NCI-H510A treated with DMSO at 0.1 percent for 48 hours (cell line): ENCODE data around the gene CMSS1.

Experiments
- DNase-seq: peaks from one replicate; lab custom pipeline; 2025; lab: John Stamatoyannopoulos, UW

The CMSS1 gene

GRCh38 chr3:100149130-100149529 is 331.5 kb downstream of the CMSS1 start:
- no peak for DNase-seq

- no peak for DNase-seq
Measured at GRCh38 chr3:100149713-100150415, 332.2 kb downstream of the CMSS1 start.

- no peak for DNase-seq
Measured at GRCh38 chr3:100150473-100150872, 332.8 kb downstream of the CMSS1 start.

- DNase-seq, result no peak
Measured at GRCh38 chr3:100151024-100151707, 333.5 kb downstream of the CMSS1 start.

DNA sequence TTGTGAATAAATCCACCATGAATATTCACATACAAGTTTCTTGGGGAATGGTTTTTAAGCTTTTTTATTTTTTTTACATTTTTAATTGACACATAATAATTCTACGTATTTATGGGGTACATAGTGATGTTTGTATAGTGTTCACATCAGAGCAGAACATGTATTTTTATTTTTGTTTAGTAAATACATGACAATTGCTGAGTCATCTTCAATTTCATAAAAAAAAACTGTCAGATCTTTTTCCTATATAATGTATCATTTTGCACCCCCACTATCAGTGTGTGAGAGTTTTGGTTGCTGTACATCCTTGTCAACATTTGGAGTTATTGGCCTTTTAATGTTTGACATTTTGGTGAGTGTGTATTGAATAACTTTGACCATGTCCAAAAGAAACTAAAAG is 336.5 kb downstream of the CMSS1 start:
- no peak for DNase-seq

GRCh38 chr3:100155128-100155527 is 337.5 kb downstream of the CMSS1 start:
- no peak for DNase-seq

- no peak for DNase-seq
Measured at GRCh38 chr3:100155590-100155989, 337.9 kb downstream of the CMSS1 start.

DNA sequence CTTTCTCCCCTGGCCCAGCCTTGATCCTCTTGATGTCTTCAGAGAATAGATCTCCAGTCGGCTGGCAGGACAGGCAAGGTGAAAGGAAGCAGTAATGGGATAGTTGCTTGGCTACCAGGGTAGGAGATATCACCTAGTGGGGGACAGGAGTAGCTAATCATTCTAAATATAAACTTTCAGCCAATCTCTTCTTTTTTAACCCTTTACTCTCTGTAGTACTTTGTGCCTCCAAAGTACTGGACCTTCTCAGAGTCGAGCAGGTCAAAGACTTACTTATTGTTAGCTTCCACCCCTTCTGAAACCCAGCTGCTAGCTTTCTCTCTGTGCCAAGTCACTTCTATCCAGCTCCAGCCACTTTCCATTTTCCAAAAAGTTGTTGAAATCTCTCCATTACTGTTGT is 340.0 kb downstream of the CMSS1 start:
- no peak for DNase-seq

GRCh38 chr3:100158918-100159330 is 341.3 kb downstream of the CMSS1 start:
- no peak for DNase-seq

- DNase-seq, result no peak
Measured at GRCh38 chr3:100159331-100160153, 341.9 kb downstream of the CMSS1 start.

DNA sequence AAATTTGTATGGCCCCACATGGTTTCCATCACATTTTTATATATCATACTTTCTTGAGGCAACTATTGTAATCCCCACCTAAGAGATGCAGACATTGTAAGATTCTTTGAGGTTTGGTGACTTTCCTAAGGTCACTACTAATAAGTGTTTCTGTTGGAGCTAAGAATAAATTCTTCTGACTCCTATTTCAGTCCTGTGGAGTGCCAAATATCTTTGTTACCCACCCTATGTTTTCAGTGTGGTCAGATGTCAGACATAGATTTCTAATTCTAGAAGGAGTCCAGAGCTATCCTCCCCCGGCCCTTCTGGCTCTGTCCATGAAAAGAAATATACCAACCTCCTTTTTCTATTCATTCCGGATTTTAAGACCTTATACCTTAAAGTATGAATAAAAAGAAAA is 342.9 kb downstream of the CMSS1 start:
- no peak for DNase-seq

- DNase-seq, result no peak
Measured at GRCh38 chr3:100163787-100164186, 346.1 kb downstream of the CMSS1 start.

- DNase-seq, result no peak
Measured at GRCh38 chr3:100164743-100165142, 347.1 kb downstream of the CMSS1 start.

DNA sequence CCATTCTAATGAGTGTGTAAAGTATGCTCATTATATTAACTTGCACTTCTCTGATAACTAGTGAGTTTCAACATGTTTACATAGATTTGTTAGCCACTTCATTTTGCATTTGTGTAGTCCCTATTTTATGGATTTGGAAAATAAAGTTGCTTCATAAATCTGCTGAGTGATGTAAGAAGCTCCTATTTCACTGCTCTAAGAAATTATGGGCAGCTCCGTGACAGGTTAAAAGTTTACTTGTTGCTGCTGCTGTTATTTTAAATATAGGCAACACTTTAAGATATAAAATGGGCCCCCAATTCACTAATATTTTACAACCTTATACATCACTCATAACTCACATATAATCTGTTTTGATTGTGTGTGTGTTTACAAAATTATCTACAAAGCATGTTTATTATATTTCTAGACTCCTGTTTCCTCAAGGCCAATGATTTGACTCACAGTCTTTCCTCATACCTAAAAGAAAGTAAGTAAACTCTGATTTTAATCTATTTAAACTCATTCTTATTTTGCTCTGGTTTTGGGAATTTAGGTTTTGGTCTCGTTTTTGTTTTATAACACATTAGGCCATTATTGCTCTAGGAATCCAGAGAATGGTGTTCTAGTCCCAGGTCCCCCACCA is 348.4 kb downstream of the CMSS1 start:
- DNase-seq, result no peak

DNA sequence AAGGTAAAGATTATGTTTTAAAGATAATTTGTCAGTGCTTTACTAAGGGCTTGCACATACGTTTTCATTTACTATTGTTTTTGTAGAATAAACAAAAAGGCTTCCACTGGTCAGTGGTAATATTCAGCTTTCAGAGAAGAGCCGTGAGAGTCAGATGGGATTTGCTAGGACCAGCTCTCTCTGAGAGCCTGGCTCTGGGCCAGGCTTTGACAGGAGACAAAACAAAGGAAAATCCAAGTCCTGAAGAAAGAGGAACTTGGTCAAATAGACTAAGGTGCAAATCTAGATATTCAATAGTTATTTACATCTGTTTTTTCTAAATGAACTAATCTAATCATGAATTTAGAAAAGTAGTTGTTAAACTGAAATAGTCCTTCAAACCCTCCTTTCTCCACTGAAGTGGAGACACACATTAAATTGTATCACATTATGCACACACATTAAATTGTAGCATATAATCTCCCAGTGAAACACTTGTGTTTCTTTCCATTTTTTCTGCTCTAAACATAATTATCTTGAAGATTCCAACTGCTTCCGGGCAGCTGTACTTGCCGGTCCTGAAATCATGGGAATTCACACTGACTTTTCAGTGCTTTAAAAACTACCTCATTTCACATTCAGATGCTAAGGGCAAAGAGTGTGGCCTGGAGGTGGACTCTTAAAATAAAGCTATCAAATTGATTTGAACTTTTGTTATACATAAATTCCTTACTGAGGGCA is 351.7 kb downstream of the CMSS1 start:
- DNase-seq, result no peak

- no peak for DNase-seq
Measured at GRCh38 chr3:100170486-100170885, 352.8 kb downstream of the CMSS1 start.

DNA sequence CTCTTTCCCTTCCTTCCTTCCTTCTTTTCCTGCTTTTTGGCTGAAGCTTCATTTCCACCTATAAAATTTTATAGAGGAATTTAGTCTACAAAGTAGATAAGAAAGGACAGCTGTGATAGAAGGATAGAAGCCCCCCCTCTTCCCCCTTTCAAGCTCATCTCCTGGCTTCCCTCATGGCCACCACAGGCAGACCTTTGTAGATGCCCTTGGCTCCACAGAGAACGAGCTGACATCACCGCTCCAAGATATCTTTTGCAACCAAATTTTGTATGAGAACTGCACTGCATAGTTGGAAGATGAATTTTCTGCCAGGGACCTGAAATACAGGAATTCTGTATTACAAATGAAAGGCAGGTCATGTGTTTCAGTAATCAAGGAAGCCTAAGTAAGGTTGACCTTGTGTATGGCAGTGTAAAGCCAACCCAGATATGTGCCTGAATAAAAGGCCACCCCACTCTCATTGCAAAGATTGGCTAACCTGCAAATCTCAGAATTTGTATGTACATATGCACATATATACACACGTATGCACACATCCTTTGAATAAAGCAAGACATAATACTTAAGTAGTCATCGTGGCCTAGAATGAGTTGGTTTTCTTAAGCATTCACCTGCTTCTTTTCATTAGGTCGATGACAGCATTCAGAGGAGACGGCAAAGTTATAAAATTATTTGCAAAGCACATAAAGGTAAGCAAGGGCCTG is 353.7 kb downstream of the CMSS1 start:
- no peak for DNase-seq

DNA sequence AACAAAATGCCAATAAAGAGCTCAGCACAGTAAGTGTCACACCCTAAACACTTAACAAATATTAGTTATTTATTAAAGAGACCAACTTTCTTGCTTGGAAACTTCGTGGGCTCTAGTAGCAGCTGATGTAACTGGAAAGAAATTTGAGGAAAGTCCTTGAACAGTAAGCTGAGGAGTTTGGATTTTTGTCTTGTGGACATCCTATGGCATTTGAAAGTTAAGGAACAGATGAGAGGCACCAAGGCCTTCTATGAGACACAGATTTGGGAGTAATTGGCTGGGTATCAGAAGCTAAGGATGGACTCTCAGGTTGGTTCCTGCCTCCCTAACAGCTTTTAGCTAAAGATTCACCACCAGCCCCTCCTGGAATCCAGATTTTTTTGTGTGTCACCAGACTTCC is 356.3 kb downstream of the CMSS1 start:
- no peak for DNase-seq

- no peak for DNase-seq
Measured at GRCh38 chr3:100175637-100176280, 358.1 kb downstream of the CMSS1 start.

DNA sequence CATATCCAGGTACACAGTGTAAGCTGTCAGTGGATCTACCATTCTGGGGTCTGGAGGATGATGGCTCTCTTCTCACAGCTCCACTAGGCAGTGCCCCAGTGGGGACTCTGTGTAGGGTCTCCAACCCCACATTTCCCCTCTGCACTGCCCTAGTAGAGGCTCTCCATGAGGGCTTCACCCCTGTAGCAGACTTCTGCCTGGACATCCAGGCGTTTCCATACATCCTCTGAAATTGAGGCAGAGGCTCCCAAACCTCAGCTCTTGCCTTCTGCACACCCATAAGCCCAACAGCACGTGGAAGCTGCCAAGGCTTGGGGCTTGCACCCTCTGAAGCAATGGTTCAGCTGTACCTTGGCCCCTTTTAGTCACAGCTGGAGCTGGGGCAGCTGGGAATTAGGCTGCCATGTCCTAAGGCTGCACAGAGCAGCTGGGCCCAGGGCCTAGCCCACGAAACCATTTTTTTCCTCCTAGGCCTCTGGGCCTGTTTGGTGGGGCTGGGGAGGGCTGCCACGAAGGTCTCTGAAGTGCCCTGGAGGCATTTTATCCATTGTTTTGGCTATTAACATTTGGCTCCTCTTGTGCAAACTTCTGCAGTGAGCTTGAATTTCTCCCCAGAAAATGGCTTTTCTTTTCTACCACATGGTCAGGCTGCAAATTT is 362.2 kb downstream of the CMSS1 start:
- DNase-seq, result no peak
